ENCODE results near the gene PI4KA. TPM values are rescaled to one million over a fixed set of nuclear protein-coding genes. Genes with fewer than 3 reads are reported as not detected.

Gene PI4KA
- total RNA-seq, 2 donors from 2014 or later: 74.2 to 115 TPM

GRCh38 chr22:20885557-20886323, 27.1 kb upstream of the PI4KA start:
- Histone ChIP-seq H3K36me3 (peaks cover 0 to 5% of the 10 kb centered on the region in 2 donors), H3K4me3 (peak overlapping the region in 1 of 2 donors; percentile 11), H3K4me1 (replicated peaks) (peaks cover 2% of the 10 kb centered on the region), H3K9me3 (no peaks in the 10 kb centered on the region), H3K27me3 (replicated peaks; ENCODE audit: insufficient read depth) (no peaks in the 10 kb centered on the region), H3K27ac (peak overlapping the region; percentile 67 to 69)
- intact Hi-C loops (cut with DNase I): no loop called here
- WGBS: 17% methylated on average over 10 of the region's 10 CpGs
- peak; percentile 87 for DNase-seq (ENCODE audit: low spot score)
- peak; percentile 86 for TF ChIP-seq POLR2AphosphoS5 (IDR thresholded peaks at IDR 0.05)
- peak; percentile 69 to 96 (median 88) for TF ChIP-seq CTCF (IDR thresholded peaks at IDR 0.05)
- TF ChIP-seq POLR2A (IDR thresholded peaks at IDR 0.05): no peak

GRCh38 chr22:20885017-20885556, 26.5 kb upstream of the PI4KA start:
- no peaks in the 10 kb centered on the region for H3K27me3 ChIP-seq (replicated peaks; ENCODE audit: insufficient read depth)
- peak overlapping the region; percentile 67 to 69 for H3K27ac ChIP-seq
- H3K4me3 ChIP-seq: no peak overlapping the region
- peaks cover 0 to 5% of the 10 kb centered on the region in 2 donors for H3K36me3 ChIP-seq
- TF ChIP-seq POLR2A (IDR thresholded peaks at IDR 0.05): no peak
- TF ChIP-seq CTCF (IDR thresholded peaks at IDR 0.05): no peak
- TF ChIP-seq POLR2AphosphoS5 (IDR thresholded peaks at IDR 0.05): no peak
- WGBS: 73% methylated on average over 8 of the region's 8 CpGs
- DNase-seq (ENCODE audit: low spot score): no peak
- peaks cover 2% of the 10 kb centered on the region for H3K4me1 ChIP-seq (replicated peaks)
- H3K9me3 ChIP-seq: no peaks in the 10 kb centered on the region
- intact Hi-C loops (cut with DNase I): no loop called here

GRCh38 chr22:20884454-20884853, 25.8 kb upstream of the PI4KA start:
- DNase-seq (ENCODE audit: low spot score): no peak
- WGBS: 83% methylated on average over 4 of the region's 4 CpGs
- no peak overlapping the region for H3K27ac ChIP-seq
- H3K4me3 ChIP-seq: no peak overlapping the region
- no peaks in the 10 kb centered on the region for H3K9me3 ChIP-seq
- peaks cover 0 to 5% of the 10 kb centered on the region in 2 donors for H3K36me3 ChIP-seq
- no peak for TF ChIP-seq POLR2A (IDR thresholded peaks at IDR 0.05)
- no peak for TF ChIP-seq POLR2AphosphoS5 (IDR thresholded peaks at IDR 0.05)
- no peak for TF ChIP-seq CTCF (IDR thresholded peaks at IDR 0.05)
- H3K4me1 ChIP-seq (replicated peaks): peaks cover 2% of the 10 kb centered on the region
- no peaks in the 10 kb centered on the region for H3K27me3 ChIP-seq (replicated peaks; ENCODE audit: insufficient read depth)
- intact Hi-C loops (cut with DNase I): no loop called here

GRCh38 chr22:20882855-20883254, 24.2 kb upstream of the PI4KA start:
- DNase-seq (ENCODE audit: low spot score): no peak
- TF ChIP-seq POLR2AphosphoS5 (IDR thresholded peaks at IDR 0.05) (no peak), CTCF (IDR thresholded peaks at IDR 0.05) (no peak), POLR2A (IDR thresholded peaks at IDR 0.05) (no peak)
- peaks cover 0 to 5% of the 10 kb centered on the region in 2 donors for H3K36me3 ChIP-seq
- H3K27ac ChIP-seq: no peak overlapping the region
- H3K27me3 ChIP-seq (replicated peaks; ENCODE audit: insufficient read depth): no peaks in the 10 kb centered on the region
- intact Hi-C loops (cut with DNase I): no loop called here
- H3K4me1 ChIP-seq (replicated peaks): peaks cover 2% of the 10 kb centered on the region
- no peaks in the 10 kb centered on the region for H3K9me3 ChIP-seq
- WGBS: 83% methylated on average over 6 of the region's 6 CpGs
- H3K4me3 ChIP-seq: no peak overlapping the region

Data from prostate gland (tissue), 2 donors.